GM19239 (cell line): Measurements from ENCODE around the gene RIMKLB.
"Not testable (repeated sequence)": the region's sequence is repeated elsewhere in the genome, so short reads cannot be mapped to it uniquely, and the experiment has no call there.

Experiments
- DNase-seq: peaks from one replicate; pipeline ENCODE4 v3.0.0; 2011; ENCODE audit warnings: low spot score; ENCODE audit not compliant: insufficient read length
- FAIRE-seq: peaks from 2 replicates; lab custom pipeline; 2011; peaks lifted over from hg19 to GRCh38; lab: Jason Lieb, UNC

Gene RIMKLB

DNA sequence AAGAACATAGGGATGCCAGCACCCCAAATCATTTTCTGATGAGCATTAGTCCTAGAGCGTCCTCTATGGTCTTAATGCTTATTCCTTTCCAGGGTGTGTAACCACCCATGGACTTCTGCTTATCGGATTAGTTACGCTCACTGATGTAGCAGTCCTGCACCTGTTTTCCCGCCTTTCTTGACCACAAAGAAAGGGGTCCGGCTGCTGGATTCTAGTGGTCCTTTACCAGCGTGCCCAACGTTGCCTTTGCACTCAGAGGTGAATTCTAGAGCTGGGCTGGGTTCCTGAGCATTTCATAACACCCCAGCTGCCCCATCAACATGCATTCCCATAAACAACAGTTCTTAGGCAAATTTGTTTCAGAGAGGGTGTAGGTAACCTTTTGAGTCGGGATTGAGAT, 68.3 kb downstream of the RIMKLB start:
- FAIRE-seq, DNase-seq: not testable (repeated sequence)

DNA sequence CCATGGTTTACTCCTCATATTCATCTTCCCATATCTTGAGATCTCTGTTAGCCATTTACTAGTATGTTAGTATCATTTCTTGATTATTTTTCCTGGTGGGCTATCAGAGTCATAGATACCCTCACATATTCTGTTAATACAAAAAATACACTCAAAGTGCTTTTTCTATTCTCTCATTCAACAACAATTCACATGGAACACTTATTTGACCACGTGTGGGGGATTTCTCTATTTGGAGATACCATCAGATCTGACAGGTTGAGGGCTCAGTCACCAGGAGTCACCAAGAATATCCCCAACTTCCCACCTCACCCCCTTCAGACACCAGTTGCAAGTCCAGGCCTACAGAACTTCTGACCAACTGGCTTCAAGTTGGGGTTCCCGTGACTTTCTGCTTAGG, 72.7 kb downstream of the RIMKLB start:
- FAIRE-seq = peak; percentile 40
- DNase-seq = no peak

DNA sequence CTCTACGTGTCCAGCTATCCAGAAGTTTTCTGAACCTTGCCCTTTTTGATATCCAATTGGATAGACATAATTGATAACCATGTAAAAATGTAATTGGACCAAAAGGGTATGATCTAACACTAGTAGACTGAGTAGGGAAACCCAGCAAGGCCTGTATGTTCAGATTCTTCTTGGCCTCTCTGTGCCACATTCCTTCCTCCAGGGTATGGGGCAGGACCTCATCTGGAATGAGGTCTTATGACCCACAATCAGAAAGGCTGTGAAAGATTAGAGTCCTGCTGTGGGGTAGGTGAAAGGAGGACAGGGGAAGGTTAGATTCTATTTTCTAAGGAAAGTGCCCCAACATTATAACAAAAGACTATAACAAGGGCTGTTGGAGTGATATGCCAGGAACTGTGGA, 73.3 kb downstream of the RIMKLB start:
- DNase-seq (no peak), FAIRE-seq (no peak)

DNA sequence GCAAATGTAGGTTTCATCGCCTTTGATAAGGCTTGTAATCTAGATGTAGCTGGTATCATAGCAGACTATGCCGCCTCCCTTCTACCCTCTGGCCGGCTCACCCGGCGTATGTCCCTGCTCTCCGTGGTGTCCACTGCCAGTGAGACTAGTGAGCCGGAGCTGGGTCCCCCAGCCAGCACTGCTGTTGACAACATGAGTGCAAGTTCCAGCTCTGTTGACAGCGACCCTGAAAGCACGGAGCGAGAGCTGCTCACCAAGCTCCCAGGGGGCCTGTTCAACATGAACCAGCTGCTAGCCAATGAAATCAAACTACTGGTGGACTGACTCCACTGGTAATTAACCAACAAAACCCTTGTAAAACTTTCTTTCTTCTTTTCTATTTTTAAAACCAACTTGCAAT, 75.7 kb downstream of the RIMKLB start:
- DNase-seq (no peak), FAIRE-seq (no peak)

DNA sequence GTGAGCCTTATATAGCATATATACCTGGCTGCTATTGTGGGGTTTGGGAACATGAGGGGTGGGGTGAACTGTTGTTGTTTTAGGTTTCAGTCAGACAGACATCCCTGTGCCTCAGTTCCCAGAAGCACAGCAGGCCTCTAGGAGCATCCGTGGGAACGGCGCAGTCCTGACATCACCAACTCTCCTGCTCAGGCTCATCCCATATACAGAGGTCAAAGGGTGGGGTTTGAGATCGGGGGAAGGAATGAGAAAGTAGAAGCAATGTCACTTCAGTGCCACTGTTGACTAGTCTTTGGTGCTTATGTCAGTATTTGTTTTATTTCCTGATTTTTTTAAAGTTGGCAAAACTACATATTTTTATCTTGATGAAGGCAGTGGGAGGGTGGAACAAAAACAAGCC, 81.5 kb downstream of the RIMKLB start:
- FAIRE-seq = no peak
- no peak for DNase-seq

DNA sequence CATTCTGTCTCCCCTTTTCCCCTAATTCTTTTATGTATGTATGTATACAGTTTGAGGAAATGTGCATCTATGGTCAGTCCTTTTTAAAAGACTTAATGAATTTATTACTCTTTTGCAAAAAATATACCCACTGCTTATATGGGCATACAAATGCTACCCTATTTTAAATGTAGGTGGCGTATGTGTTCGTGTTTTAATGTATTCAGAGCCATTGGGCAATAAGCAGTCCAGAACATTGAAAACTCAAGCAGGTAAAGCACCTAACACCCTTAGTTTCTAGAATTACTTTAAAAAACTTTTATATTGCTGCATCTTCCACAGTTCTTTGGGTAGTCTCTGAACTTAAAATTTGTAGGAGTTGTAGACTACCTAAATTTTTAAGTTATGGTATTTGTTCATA, 82.1 kb downstream of the RIMKLB start:
- DNase-seq = no peak
- no peak for FAIRE-seq

DNA sequence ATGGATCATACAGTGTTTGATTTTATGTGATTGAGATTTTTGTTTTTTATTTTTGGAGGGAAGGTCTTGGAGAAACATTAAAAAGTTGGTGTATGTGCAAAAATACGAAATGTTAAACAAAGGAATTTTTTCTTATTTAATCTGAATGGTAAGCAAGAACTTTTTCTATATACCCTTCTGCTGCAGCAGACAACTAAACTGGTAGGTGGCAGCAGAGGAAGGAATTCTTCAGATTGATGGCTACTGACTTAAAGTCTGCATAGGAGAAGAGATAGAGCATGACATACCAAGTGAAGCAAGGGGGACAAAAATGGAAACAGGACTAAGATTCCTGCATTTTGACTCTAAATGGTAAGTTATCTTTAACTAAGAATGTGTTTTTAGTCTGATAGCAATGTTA, 82.6 kb downstream of the RIMKLB start:
- FAIRE-seq = no peak
- no peak for DNase-seq

DNA sequence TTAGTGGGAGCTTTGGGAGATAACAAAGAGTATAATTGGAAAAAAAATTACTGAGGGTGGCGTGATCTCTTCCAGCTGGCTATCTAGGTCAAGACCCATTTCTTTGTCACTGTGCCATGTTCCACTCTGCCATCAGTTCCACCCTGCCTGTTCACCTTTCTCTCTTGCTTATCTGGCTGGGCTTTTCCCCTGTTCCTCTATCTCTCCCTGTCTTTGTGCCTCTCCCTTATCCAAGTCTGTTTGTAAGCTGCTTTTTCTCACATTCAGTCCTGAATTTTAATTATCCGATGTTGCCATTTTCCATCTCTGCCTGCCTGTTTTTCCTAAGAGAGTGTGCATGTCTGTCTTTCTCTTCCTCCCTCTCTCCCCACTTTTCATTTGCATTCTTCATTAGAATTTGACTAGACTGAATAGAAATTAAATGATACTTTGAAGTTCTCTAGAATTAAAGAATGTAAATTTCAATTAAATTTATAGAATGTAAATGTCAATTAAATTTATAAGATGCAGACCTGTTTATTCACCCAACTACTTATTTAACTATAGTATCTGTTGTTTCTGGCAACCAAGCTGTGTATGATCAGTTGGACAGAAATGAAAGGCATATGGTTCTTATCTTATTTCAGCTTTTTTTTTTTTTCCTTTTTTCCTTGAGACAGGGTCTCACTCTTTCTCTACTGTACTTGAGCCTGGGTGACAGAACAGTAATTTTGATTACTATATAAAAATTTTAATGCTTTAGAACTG, 83.8 kb downstream of the RIMKLB start:
- FAIRE-seq (no peak), DNase-seq (no peak)

DNA sequence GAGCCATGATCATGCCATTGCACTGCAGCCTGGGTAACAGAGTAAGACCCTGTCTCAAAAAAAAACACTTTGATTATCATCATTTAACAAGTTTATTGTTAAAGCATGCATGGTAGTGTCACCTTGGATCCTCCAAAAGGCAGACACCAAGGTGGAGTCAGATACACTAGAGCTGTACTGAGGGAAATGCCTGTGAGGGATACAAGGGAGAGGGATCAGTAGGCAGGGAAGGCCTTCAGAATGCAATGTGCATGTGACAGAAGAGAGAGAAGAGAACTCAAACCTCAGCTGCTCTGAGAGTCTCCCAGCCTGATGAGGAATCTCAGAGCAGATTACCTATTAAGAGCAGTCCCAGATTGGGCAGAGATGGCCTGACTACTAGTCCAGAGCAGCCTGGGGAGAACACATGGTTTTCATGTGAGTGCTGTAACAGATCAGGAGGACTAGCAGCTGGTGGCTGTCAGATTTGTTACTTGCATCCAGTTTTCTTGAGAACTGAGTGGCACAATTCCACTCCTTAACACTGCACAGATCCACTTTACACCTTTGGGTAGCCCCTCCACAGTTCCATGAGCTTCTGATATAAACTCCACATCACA, 86.6 kb downstream of the RIMKLB start:
- DNase-seq = no peak
- no peak for FAIRE-seq

DNA sequence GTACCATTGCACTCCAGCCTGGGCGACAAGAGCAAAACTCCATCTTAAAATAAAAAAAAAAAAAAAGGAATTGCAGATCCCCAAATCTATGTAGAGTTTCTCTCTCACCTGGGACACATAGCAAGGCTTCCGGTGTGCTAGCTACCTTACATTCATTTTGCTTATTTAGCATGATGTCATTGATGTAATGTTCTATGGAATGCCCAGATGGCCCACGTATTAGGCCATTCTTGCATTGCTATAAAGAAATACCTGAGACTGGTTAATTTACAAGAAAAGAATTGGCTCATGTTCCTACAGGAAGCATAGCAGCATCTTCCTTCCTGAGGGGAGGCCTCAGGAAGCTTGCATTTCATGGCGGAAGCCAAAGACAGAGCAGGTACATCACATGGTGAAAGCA, 87.7 kb downstream of the RIMKLB start:
- DNase-seq = no peak
- no peak for FAIRE-seq

DNA sequence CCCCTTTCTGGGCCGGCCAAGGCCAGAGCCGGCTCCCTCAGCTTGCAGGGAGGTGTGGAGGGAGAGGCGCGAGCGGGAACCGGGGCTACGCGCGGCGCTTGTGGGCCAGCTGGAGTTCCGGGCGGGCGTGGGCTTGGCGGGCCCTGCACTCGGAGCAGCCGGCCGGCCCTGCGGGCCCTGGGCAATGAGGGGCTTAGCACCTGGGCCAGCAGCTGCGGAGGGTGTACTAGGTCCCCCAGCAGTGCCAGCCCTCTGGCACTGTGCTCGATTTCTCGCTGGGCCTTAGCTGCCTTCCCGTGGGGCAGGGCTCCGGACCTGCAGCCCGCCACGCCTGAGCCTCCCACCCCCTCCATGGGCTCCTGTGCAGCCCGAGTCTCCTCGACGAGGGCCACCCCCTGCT, 89.4 kb downstream of the RIMKLB start:
- DNase-seq, FAIRE-seq: not testable (repeated sequence)

DNA sequence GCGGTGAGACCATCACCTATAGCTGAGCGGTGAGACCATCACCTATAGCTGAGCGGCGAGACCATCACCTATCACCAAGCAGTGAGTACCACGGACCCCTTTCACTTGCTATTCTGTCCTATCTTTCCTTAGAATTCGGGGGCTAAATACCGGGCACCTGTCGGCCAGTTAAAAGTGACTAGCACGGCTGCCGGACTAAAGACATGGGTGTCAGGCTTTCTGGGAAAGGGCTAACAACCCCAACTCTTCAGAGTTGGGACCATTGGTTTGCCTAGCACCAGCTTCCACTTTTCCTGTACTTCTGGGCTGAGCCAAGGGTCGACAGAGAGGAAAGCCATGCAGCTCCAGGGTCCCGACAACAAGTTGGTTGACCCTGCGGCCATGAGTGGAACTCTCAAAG, 90.9 kb downstream of the RIMKLB start:
- not testable (repeated sequence) for FAIRE-seq, DNase-seq

DNA sequence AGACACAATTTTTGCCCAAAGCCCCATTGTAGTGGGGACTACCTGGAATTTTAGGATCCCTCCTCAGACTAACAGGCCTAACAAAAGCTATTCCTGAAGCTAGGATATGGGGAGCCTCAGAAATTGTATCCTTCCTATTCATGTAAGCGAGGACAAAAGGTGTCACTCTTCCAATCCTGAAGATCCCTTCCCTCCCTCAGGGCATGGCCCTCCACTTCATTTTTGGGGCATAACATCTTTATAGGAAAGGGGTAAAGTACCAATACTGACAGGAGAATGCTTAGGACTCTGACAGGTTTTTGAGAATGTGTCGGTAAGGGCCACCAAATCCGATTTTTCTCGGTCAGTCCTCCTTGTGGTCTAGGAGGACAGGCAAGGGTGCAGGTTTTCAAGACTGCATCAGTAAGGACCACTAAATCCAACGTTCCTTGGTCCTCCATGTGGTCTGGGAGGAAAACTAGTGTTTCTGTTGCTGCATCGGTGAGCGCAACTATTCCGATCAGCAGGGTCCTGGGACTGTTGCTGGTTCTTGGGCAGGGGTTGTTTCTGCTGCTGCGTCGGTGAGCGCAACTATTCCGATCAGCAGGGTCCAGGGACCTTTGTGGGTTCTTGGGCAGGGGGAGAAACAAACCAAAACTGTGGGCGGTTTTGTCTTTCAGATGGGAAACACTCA, 91.7 kb downstream of the RIMKLB start:
- not testable (repeated sequence) for DNase-seq, FAIRE-seq

DNA sequence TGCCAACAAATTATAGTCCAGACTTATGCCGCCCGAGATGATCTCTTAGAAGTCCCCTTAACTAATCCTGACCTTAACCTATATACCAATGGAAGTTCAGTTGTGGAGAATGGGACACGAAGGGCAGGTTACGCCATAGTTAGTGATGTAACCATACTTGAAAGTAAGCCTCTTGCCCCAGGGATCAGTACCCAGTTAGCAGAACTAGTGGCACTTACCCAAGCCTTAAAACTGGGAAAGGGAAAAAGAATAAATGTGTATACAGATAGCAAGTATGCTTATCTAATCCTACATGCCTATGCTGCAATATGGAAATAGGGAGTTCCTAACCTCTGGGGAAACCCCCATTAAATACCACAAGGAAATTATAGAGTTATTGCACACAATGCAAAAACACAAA, 95.4 kb downstream of the RIMKLB start:
- not testable (repeated sequence) for DNase-seq, FAIRE-seq

DNA sequence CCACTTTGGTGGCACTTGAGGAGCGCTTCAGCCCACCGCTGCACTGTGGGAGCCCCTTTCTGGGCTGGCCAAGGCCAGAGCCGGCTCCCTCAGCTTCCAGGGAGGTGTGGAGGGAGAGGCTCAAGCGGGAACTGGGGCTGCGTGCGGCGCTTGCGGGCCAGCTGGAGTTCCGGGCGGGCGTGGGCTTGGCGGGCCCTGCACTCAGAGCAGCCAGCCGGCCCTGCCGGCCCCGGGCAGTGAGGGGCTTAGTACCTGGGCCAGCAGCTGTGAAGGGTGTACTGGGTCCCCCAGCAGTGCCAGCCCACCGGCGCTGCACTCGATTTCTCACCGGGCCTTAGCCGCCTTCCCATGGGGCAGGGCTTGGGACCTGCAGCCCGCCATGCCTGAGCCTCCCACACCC, 96.8 kb downstream of the RIMKLB start:
- not testable (repeated sequence) for FAIRE-seq, DNase-seq

DNA sequence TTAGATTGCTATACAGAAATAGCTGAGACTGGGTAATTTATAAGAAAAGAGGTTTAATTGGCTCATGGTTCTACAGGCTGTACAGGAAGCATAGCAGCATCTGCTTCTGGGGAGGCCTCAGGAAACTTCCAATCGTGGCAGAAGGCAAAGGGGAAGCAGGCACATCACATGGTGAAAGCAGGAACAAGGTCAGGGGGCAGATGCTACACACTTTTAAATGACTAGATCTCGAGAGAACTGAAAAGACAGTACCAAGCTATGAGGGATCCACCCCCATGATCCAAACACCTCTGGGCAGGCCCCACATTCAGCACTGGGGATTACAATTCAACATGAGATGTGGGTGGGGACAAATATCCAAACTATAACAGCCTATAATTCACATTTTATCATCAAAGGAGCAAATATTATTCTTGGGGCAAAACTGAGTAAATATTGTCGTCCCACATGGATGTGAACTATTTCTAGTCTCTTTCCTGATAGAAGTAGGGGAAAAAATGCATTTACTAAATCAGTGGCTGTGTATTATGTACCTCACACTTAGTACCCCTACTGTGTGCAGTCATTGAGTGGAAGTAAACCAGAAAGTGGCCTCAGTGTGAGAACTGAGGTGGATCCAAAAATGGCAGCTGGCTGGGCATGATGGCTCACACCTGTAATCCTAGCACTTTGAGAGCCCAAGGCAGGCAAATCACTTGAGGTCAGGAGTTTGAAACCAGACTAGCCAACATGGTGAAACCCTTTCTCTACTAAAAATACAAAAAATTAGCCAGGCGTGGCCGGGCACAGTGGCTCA, 99.2 kb downstream of the RIMKLB start:
- FAIRE-seq (no peak), DNase-seq (no peak)

DNA sequence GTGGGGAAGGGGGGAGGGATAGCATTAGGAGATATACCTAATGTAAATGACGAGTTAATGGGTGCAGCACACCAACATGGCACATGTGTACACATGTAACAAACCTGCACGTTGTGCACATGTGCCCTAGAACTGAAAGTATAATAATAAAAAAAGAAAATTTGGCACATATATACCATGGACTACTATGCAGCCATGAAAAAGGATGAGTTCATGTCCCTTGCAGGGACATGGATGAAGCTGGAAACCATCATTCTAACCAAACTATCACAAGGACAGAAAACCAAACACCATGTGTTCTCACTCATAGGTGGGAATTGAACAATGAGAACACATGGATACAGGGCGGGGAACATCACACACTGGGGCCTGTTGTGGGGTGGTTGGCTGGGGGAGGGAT, 103.4 kb downstream of the RIMKLB start:
- FAIRE-seq, DNase-seq: not testable (repeated sequence)

DNA sequence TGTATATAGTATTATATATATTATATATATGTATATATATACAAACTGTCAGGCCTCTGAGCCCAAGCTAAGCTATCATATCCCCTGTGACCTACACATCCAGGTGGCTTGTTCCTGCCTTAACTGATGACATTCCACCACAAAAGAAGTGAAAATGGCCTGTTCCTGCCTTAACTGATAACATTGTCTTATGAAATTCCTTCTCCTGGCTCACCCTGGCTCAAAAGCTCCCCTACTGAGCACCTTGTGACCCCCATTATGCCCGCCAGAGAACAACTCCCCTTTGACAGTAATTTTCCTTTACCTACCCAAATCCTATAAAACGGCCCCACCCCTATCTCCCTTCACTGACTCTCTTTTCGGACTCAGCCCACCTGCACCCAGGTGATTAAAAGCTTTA, 107.0 kb downstream of the RIMKLB start:
- not testable (repeated sequence) for FAIRE-seq, DNase-seq

DNA sequence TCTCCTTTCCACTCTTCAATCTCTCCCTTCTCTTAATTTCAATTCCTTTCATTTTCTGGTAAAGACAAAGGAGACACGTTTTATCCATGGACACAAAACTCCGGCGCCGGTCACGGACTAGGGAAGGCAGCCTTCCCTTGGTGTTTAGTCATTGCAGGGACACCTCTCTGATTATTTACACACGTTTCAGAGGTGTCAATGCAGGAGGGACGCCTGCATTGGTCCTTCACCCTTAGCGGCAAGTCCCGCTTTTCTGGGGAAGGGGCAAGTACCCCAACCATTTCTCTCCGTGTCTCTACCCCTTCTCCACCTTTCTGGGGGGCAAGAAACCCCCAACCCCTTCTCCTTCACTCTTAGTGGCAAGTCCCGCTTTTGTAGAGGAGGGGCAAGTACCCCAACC, 107.7 kb downstream of the RIMKLB start:
- FAIRE-seq, DNase-seq: not testable (repeated sequence)

DNA sequence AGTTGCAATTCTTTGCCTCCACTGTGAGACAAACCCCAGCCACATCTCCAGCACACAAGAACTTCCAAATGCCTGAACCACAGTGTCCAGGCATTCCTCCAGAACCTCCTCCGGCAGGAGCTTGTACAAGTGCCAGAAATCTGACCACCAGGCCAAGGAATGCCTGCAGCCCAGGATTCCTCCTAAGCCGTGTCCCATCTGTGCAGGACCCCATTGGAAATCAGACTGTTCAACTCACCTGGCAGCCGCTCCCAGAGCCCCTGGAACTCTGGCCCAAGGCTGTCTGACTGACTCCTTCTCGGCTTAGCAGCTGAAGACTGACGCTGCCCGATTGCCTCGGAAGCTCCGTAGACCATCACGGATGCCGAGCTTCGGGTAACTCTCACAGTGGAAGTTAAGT, 109.3 kb downstream of the RIMKLB start:
- not testable (repeated sequence) for FAIRE-seq, DNase-seq
